GM18909 (cell line): ENCODE data around the gene UBASH3B.

ENCODE experiments used
- ATAC-seq: cut with Tn5 transposase; IDR thresholded peaks from one replicate; pipeline ENCODE4 v1.9.1; 2021; ENCODE audit warnings: mild to moderate bottlenecking; ENCODE audit not compliant: unreplicated experiment, poor library complexity

Gene UBASH3B

GRCh38 chr11:122747351-122747781, 91.8 kb downstream of the UBASH3B start:
- no peak for ATAC-seq

GRCh38 chr11:122749005-122749687, 93.6 kb downstream of the UBASH3B start:
- ATAC-seq: peak; percentile 85

GRCh38 chr11:122750049-122750448, 94.5 kb downstream of the UBASH3B start:
- no peak for ATAC-seq

- ATAC-seq: no peak
Measured at GRCh38 chr11:122751292-122752070, 96.0 kb downstream of the UBASH3B start.

GRCh38 chr11:122754028-122754427, 98.5 kb downstream of the UBASH3B start:
- ATAC-seq: no peak

GRCh38 chr11:122754553-122755322, 99.2 kb downstream of the UBASH3B start:
- no peak for ATAC-seq

GRCh38 chr11:122755409-122755808, 99.9 kb downstream of the UBASH3B start:
- ATAC-seq: no peak

GRCh38 chr11:122755941-122756340, 100.4 kb downstream of the UBASH3B start:
- no peak for ATAC-seq

GRCh38 chr11:122756417-122756816, 100.9 kb downstream of the UBASH3B start:
- no peak for ATAC-seq

- no peak for ATAC-seq
Measured at GRCh38 chr11:122757201-122757600, 101.7 kb downstream of the UBASH3B start.

GRCh38 chr11:122758339-122758738, 102.8 kb downstream of the UBASH3B start:
- ATAC-seq: no peak

GRCh38 chr11:122758974-122759373, 103.5 kb downstream of the UBASH3B start:
- ATAC-seq: no peak

GRCh38 chr11:122763108-122763507, 107.6 kb downstream of the UBASH3B start:
- no peak for ATAC-seq

- ATAC-seq: no peak
Measured at GRCh38 chr11:122764371-122765090, 109.0 kb downstream of the UBASH3B start.

GRCh38 chr11:122765487-122766131, 110.1 kb downstream of the UBASH3B start:
- no peak for ATAC-seq

- no peak for ATAC-seq
Measured at GRCh38 chr11:122769126-122769780, 113.7 kb downstream of the UBASH3B start.

- no peak for ATAC-seq
Measured at GRCh38 chr11:122772945-122773344, 117.4 kb downstream of the UBASH3B start.

GRCh38 chr11:122773781-122774266, 118.3 kb downstream of the UBASH3B start:
- ATAC-seq: no peak

GRCh38 chr11:122775675-122776271, 120.3 kb downstream of the UBASH3B start:
- ATAC-seq: no peak
